IMR-90 (cell line): ENCODE data around the gene COPB1. TPM values are rescaled to one million over a fixed set of nuclear protein-coding genes. Genes with fewer than 3 reads are reported as not detected.
A peak's percentile ranks its signal among the peaks of the same experiment; 100 is the strongest.

Source experiments
- ATAC-seq: fragments of 200-7000 bp; cut with Tn5 transposase; 2 replicates; pipeline ENCODE4 v1.9.1; 2020; ENCODE audit warnings: low read depth, mild to moderate bottlenecking, moderate library complexity
- BruUV-seq: library from RNA; stranded (reverse); fragments of 400-500 nt; replicated peaks from 2 replicates; lab custom pipeline; 2021; lab: Mats Ljungman, UMichigan
- CTCF ChIA-PET: fragments of 300-600 bp; formaldehyde crosslinking; extraction: SDS; loops from one replicate; lab custom pipeline; 2021; ENCODE audit warnings: antibody characterized with exemption; lab: Yijun Ruan, JAX
- POLR2A ChIA-PET: fragments of 300-600 bp; sonication (Branson Sonifier 250); formaldehyde crosslinking; loops from one replicate; lab custom pipeline; 2022; ENCODE audit warnings: antibody characterized with exemption; ENCODE audit not compliant: unreplicated experiment; lab: Charles Lee
- DNase-seq: peaks from one replicate; pipeline ENCODE4 v3.0.0; 2013
- H2AFZ ChIP-seq: replicated peaks from 2 replicates; pipeline ENCODE3; 2013; ENCODE audit warnings: low read length, mild to moderate bottlenecking; ENCODE audit not compliant: poor library complexity
- H2AK5ac ChIP-seq: 2 replicates; pipeline ENCODE4 v1.6.1; 2013; ENCODE audit warnings: low read depth, low read length, inconsistent platforms
- H2AK9ac ChIP-seq: replicated peaks from 2 replicates; pipeline ENCODE3; 2013; ENCODE audit warnings: mild to moderate bottlenecking, low read depth, low read length, moderate library complexity; ENCODE audit not compliant: poor library complexity
- H2BK120ac ChIP-seq: 2 replicates; pipeline ENCODE4 v1.6.1; 2013; ENCODE audit warnings: low read depth, low read length, inconsistent platforms
- H2BK15ac ChIP-seq: 3 replicates; pipeline ENCODE4 v1.6.1; 2013; ENCODE audit warnings: low read depth, low read length, inconsistent platforms
- H2BK20ac ChIP-seq: 2 replicates; pipeline ENCODE4 v1.6.1; 2013; ENCODE audit warnings: low read depth, mild to moderate bottlenecking, inconsistent platforms, low read length, moderate library complexity
- H2BK5ac ChIP-seq: 2 replicates; pipeline ENCODE4 v1.6.1; 2013; ENCODE audit warnings: mild to moderate bottlenecking, low read depth, low read length, inconsistent platforms; ENCODE audit not compliant: poor library complexity, severe bottlenecking
- H3K14ac ChIP-seq: replicated peaks from 2 replicates; pipeline ENCODE4 v1.6.1; 2013; ENCODE audit warnings: low read depth, low read length, inconsistent platforms
- H3K18ac ChIP-seq: 2 replicates; pipeline ENCODE4 v1.6.1; 2013; ENCODE audit warnings: low read depth, low read length, control low read depth
- H3K23ac ChIP-seq: 2 replicates; pipeline ENCODE4 v1.6.1; 2013; ENCODE audit warnings: low read depth, low read length, inconsistent platforms
- H3K27ac ChIP-seq: 2 replicates; pipeline ENCODE4 v1.5.1; 2013; ENCODE audit warnings: mild to moderate bottlenecking, control low read depth, low read length; ENCODE audit not compliant: insufficient read depth
- H3K27me3 ChIP-seq: 2 replicates; pipeline ENCODE4 v1.6.1; 2013; ENCODE audit warnings: low read length; ENCODE audit not compliant: control insufficient read depth, insufficient read depth
- H3K36me3 ChIP-seq: 2 replicates; pipeline ENCODE4 v1.6.1; 2013; ENCODE audit warnings: low read length, mixed read lengths; ENCODE audit not compliant: control insufficient read depth, insufficient read depth
- H3K4ac ChIP-seq: 2 replicates; pipeline ENCODE4 v1.6.1; 2013; ENCODE audit warnings: low read depth, low read length, inconsistent platforms
- H3K4me1 ChIP-seq: 2 replicates; pipeline ENCODE4 v1.6.1; 2013; ENCODE audit warnings: low read length, mixed read lengths; ENCODE audit not compliant: control insufficient read depth, insufficient read depth
- H3K4me2 ChIP-seq: 2 replicates; pipeline ENCODE4 v1.6.1; 2013; ENCODE audit warnings: low read depth, mild to moderate bottlenecking, control low read depth, low read length, moderate library complexity
- H3K4me3 ChIP-seq: 2 replicates; pipeline ENCODE4 v1.5.1; 2013; ENCODE audit warnings: low read depth, mild to moderate bottlenecking, control low read depth, low read length, moderate library complexity; ENCODE audit not compliant: insufficient read depth
- H3K56ac ChIP-seq: 2 replicates; pipeline ENCODE4 v1.6.1; 2013; ENCODE audit warnings: low read length, inconsistent platforms; ENCODE audit not compliant: insufficient read depth; ENCODE audit errors: extremely low read depth
- H3K79me1 ChIP-seq, 2 experiments: 2 replicates each; pipeline ENCODE4 v1.6.1; 2013; ENCODE audit warnings: low read length in 2 of 2, inconsistent platforms in 1 of 2, low read depth in 1 of 2
- H3K9ac ChIP-seq: 2 replicates; pipeline ENCODE4 v1.6.1; 2013; ENCODE audit warnings: low read depth, low read length, control low read depth
- H3K9me1 ChIP-seq: 2 replicates; pipeline ENCODE4 v1.6.1; 2013; ENCODE audit warnings: low read length, inconsistent platforms; ENCODE audit not compliant: insufficient read depth
- H3K9me3 ChIP-seq: 2 replicates; pipeline ENCODE4 v1.6.1; 2013; ENCODE audit warnings: low read length; ENCODE audit not compliant: control insufficient read depth, insufficient read depth
- H4K20me1 ChIP-seq: 2 replicates; pipeline ENCODE4 v1.6.1; 2013; ENCODE audit warnings: low read length, inconsistent platforms; ENCODE audit not compliant: insufficient read depth
- H4K5ac ChIP-seq: 2 replicates; pipeline ENCODE4 v1.6.1; 2013; ENCODE audit warnings: mild to moderate bottlenecking, low read depth, low read length, control low read depth
- H4K8ac ChIP-seq, 2 experiments: 2 replicates each; pipeline ENCODE4 v1.6.1; 2013; ENCODE audit warnings: low read depth in 2 of 2, low read length in 2 of 2, control low read depth in 1 of 2, inconsistent platforms in 1 of 2
- H4K91ac ChIP-seq: 2 replicates; pipeline ENCODE4 v1.6.1; 2013; ENCODE audit warnings: low read depth, low read length, inconsistent platforms; ENCODE audit not compliant: insufficient read depth
- BHLHE40 ChIP-seq: fragments of 150-350 bp; IDR thresholded peaks from 2 replicates; pipeline ENCODE4 v1.6.1; 2016; ENCODE audit warnings: mild to moderate bottlenecking, low read depth, low read length
- CEBPB ChIP-seq: IDR thresholded peaks from 2 replicates; pipeline ENCODE4 v1.6.1; 2012; ENCODE audit warnings: low read depth, low read length, improper control_type of control experiment
- CHD1 ChIP-seq: IDR thresholded peaks from 2 replicates; pipeline ENCODE4 v1.6.1; 2012; ENCODE audit warnings: low read depth, low read length, improper control_type of control experiment
- CTCF ChIP-seq: conservative IDR thresholded peaks from 2 replicates; pipeline ENCODE4 v1.5.1; 2012; ENCODE audit warnings: mild to moderate bottlenecking, low read depth, low read length, improper control_type of control experiment
- ELK1 ChIP-seq: fragments of 150-350 bp; IDR thresholded peaks from 2 replicates; pipeline ENCODE4 v1.6.1; 2016; ENCODE audit warnings: low read depth, mild to moderate bottlenecking, low read length, moderate library complexity, borderline replicate concordance
- FOS ChIP-seq: fragments of 150-350 bp; IDR thresholded peaks from 2 replicates; pipeline ENCODE4 v1.6.1; 2016; ENCODE audit warnings: low read depth, low read length
- MAFK ChIP-seq: IDR thresholded peaks from 2 replicates; pipeline ENCODE4 v1.6.1; 2012; ENCODE audit warnings: low read depth, low read length, improper control_type of control experiment
- MAZ ChIP-seq: IDR thresholded peaks from 2 replicates; pipeline ENCODE4 v1.6.1; 2012; ENCODE audit warnings: low read depth, mild to moderate bottlenecking, low read length, improper control_type of control experiment, moderate library complexity, borderline replicate concordance
- MXI1 ChIP-seq: IDR thresholded peaks from 2 replicates; pipeline ENCODE4 v1.6.1; 2012; ENCODE audit warnings: low read depth, mild to moderate bottlenecking, low read length, moderate library complexity, borderline replicate concordance
- NFE2L2 ChIP-seq: fragments of 150-350 bp; IDR thresholded peaks from 2 replicates; pipeline ENCODE4 v1.6.1; 2016; ENCODE audit warnings: low read depth, mild to moderate bottlenecking, low read length
- POLR2A ChIP-seq: IDR thresholded peaks from 2 replicates; pipeline ENCODE4 v1.6.1; 2012; ENCODE audit warnings: mild to moderate bottlenecking, low read depth, low read length
- RAD21 ChIP-seq: IDR thresholded peaks from 2 replicates; pipeline ENCODE4 v1.6.1; 2012; ENCODE audit warnings: low read length, improper control_type of control experiment
- RCOR1 ChIP-seq: IDR thresholded peaks from 2 replicates; pipeline ENCODE4 v1.6.1; 2012; ENCODE audit warnings: mild to moderate bottlenecking, low read length, improper control_type of control experiment; ENCODE audit not compliant: insufficient replicate concordance
- RFX5 ChIP-seq: IDR thresholded peaks from 2 replicates; pipeline ENCODE4 v1.8.0; 2012; ENCODE audit warnings: low read depth, mild to moderate bottlenecking, low read length, moderate library complexity
- SMC3 ChIP-seq: fragments of 150-350 bp; IDR thresholded peaks from 2 replicates; pipeline ENCODE4 v1.6.1; 2016; ENCODE audit warnings: low read depth, mild to moderate bottlenecking, antibody characterized with exemption, low read length, moderate library complexity
- USF2 ChIP-seq: fragments of 150-350 bp; IDR thresholded peaks from 2 replicates; pipeline ENCODE4 v1.6.1; 2017; ENCODE audit warnings: mild to moderate bottlenecking, antibody characterized with exemption, low read length, low read depth
- WGBS, 2 experiments: methylation state at CpG; one replicate each; pipeline versions ENCODE4 v1.1.5 to v1.1.7; 2013; ENCODE audit warnings: missing lambda C conversion rate in 2 of 2; ENCODE audit not compliant: insufficient read length in 1 of 2; ENCODE audit errors: extremely low coverage in 2 of 2; 5-methylcytosine and 5-hydroxymethylcytosine counted together
- dilution Hi-C: fragments of 300-500 bp; cut with HindIII; formaldehyde crosslinking; loops from one replicate; pipeline ENCODE4 v1.14.3; 2018; ENCODE audit warnings: low sequenced_read_pairs; ENCODE audit not compliant: unreplicated experiment
- in situ Hi-C: fragments of 300-500 bp; cut with MboI; formaldehyde crosslinking; loops from 3 replicates; pipeline ENCODE4 v1.14.3; 2019; ENCODE audit warnings: low sequenced_read_pairs, inconsistent platforms, mixed read lengths
- intact Hi-C: fragments of 100-400 bp; cut with micrococcal nuclease; formaldehyde crosslinking; loops from 2 replicates; pipeline ENCODE4 v1.10.0; 2022
- polyA plus RNA-seq, 3 experiments: library from polyadenylated mRNA; depleted of rRNA; stranded (reverse); fragments of >200 nt; gene quantifications; 2 replicates each; pipeline ENCODE4 v1.2.3, GENCODE V29; 2012; ENCODE audit warnings: low replicate concordance in 1 of 3
- total RNA-seq: library from RNA; depleted of rRNA; stranded (reverse); fragments of >200 nt; gene quantifications from 2 replicates; pipeline ENCODE4 v1.2.3, GENCODE V29; 2012

COPB1 gene
- total and polyA plus RNA-seq, 2 of the 4 experiments (the other 2 are of a cell fraction), result 136 to 341 TPM

- peak; percentile 53 for ATAC-seq
- TF ChIP-seq POLR2A (no peak), CTCF (no peak), USF2 (no peak), BHLHE40 (no peak), FOS (no peak), NFE2L2 (no peak), CHD1 (no peak), MAFK (no peak), MXI1 (no peak), SMC3 (no peak), ELK1 (no peak), RCOR1 (no peak), CEBPB (no peak), RFX5 (no peak), RAD21 (no peak), MAZ (no peak)
- H3K27me3 ChIP-seq, result no peaks in the 10 kb centered on the region
- H3K56ac ChIP-seq, result no peak overlapping the region
- H4K5ac ChIP-seq, result no peak overlapping the region
- H3K14ac ChIP-seq, result no peak overlapping the region
- H2BK15ac ChIP-seq, result no peak overlapping the region
- H4K91ac ChIP-seq, result no peak overlapping the region
- H3K36me3 ChIP-seq, result peaks cover 31% of the 10 kb centered on the region
- no peak overlapping the region for H2AK5ac ChIP-seq
- H4K20me1 ChIP-seq, result no peaks in the 10 kb centered on the region
- in situ Hi-C loops, result no loop called here
- BruUV-seq, result no TSS peak
- WGBS, 2 experiments, result 100% methylated on average over 1 of the region's 3 CpGs; no CpG with 5 or more reads in 1 of the 2 experiments
- no peak overlapping the region for H3K4me3 ChIP-seq
- H3K27ac ChIP-seq, result no peak overlapping the region
- H3K79me1 ChIP-seq, result peaks cover 4 to 13% of the 10 kb centered on the region in 2 experiments; a peak in 3 of 4 replicates
- H2BK5ac ChIP-seq, result no peak overlapping the region
- no peak overlapping the region for H3K23ac ChIP-seq
- H3K9me1 ChIP-seq, result no peaks in the 10 kb centered on the region
- no peak overlapping the region for H4K8ac ChIP-seq
- intact Hi-C loops, result no loop called here
- no peak overlapping the region for H3K4ac ChIP-seq
- no peak overlapping the region for H3K18ac ChIP-seq
- dilution Hi-C loops, result no loop called here
- H2BK120ac ChIP-seq, result no peak overlapping the region
- ChIA-PET CTCF (no interaction called here), POLR2A (no interaction called here)
- peak; percentile 51 for DNase-seq
- H2AFZ ChIP-seq, result no peak overlapping the region
- no peak overlapping the region for H3K9ac ChIP-seq
- H3K4me1 ChIP-seq, result no peaks in the 10 kb centered on the region
- no peak overlapping the region for H2AK9ac ChIP-seq
- no peaks in the 10 kb centered on the region for H3K9me3 ChIP-seq
- no peak overlapping the region for H2BK20ac ChIP-seq
- H3K4me2 ChIP-seq, result no peak overlapping the region
Observed at GRCh38 chr11:14506532-14506931, 6.9 kb upstream of the COPB1 start.
